ENCODE measurements around the gene KLF5.
A peak's percentile ranks its signal among the peaks of the same experiment; 100 is the strongest.
"Not testable (repeated sequence)": the region's sequence is repeated elsewhere in the genome, so short reads cannot be mapped to it uniquely, and the experiment has no call there.

KLF5 gene

GRCh38 chr13:73040484-73040883, 18.3 kb upstream of the KLF5 start:
- TF ChIP-seq POLR2A (IDR thresholded peaks at IDR 0.05; ENCODE audit: extremely low read depth, insufficient read length) (no peak), MYC (IDR thresholded peaks at IDR 0.05; ENCODE audit: low read depth, low read length) (no peak), CTCF (IDR thresholded peaks at IDR 0.05; ENCODE audit: low read depth, low read length) (no peak), MAX (IDR thresholded peaks at IDR 0.05; ENCODE audit: low read depth, low read length) (no peak)
- DNase-seq (ENCODE audit: low read depth) = no peak
- no peak overlapping the region for H3K4me3 ChIP-seq (ENCODE audit: low read depth, low read length)

GRCh38 chr13:73040968-73041596, 17.7 kb upstream of the KLF5 start:
- peak; percentile 52 for DNase-seq (ENCODE audit: low read depth)
- H3K4me3 ChIP-seq (ENCODE audit: low read depth, low read length) = no peak overlapping the region
- TF ChIP-seq CTCF (IDR thresholded peaks at IDR 0.05; ENCODE audit: low read depth, low read length) (no peak), POLR2A (IDR thresholded peaks at IDR 0.05; ENCODE audit: extremely low read depth, insufficient read length) (no peak), MAX (IDR thresholded peaks at IDR 0.05; ENCODE audit: low read depth, low read length) (no peak), MYC (IDR thresholded peaks at IDR 0.05; ENCODE audit: low read depth, low read length) (no peak)

GRCh38 chr13:73045031-73045430, 13.8 kb upstream of the KLF5 start:
- H3K4me3 ChIP-seq (ENCODE audit: low read depth, low read length) = no peak overlapping the region
- no peak for TF ChIP-seq POLR2A (IDR thresholded peaks at IDR 0.05; ENCODE audit: extremely low read depth, insufficient read length)
- TF ChIP-seq MYC (IDR thresholded peaks at IDR 0.05; ENCODE audit: low read depth, low read length) = no peak
- no peak for TF ChIP-seq CTCF (IDR thresholded peaks at IDR 0.05; ENCODE audit: low read depth, low read length)
- TF ChIP-seq MAX (IDR thresholded peaks at IDR 0.05; ENCODE audit: low read depth, low read length) = no peak
- DNase-seq (ENCODE audit: low read depth) = no peak

GRCh38 chr13:73048615-73049014, 10.2 kb upstream of the KLF5 start:
- not testable (repeated sequence) for DNase-seq (ENCODE audit: low read depth); H3K4me3 ChIP-seq (ENCODE audit: low read depth, low read length)

- TF ChIP-seq MYC (IDR thresholded peaks at IDR 0.05; ENCODE audit: low read depth, low read length) = no peak
- no peak for TF ChIP-seq POLR2A (IDR thresholded peaks at IDR 0.05; ENCODE audit: extremely low read depth, insufficient read length)
- no peak for TF ChIP-seq MAX (IDR thresholded peaks at IDR 0.05; ENCODE audit: low read depth, low read length)
- no peak for TF ChIP-seq CTCF (IDR thresholded peaks at IDR 0.05; ENCODE audit: low read depth, low read length)
- no peak overlapping the region for H3K4me3 ChIP-seq (ENCODE audit: low read depth, low read length)
- DNase-seq (ENCODE audit: low read depth) = no peak
These were observed 4.1 kb upstream of the KLF5 start for GRCh38 chr13:73054712-73055111.

GRCh38 chr13:73055813-73056564, 2.8 kb upstream of the KLF5 start:
- TF ChIP-seq MYC (IDR thresholded peaks at IDR 0.05; ENCODE audit: low read depth, low read length) (no peak), CTCF (IDR thresholded peaks at IDR 0.05; ENCODE audit: low read depth, low read length) (no peak), POLR2A (IDR thresholded peaks at IDR 0.05; ENCODE audit: extremely low read depth, insufficient read length) (no peak), MAX (IDR thresholded peaks at IDR 0.05; ENCODE audit: low read depth, low read length) (no peak)
- no peak for DNase-seq (ENCODE audit: low read depth)
- no peak overlapping the region for H3K4me3 ChIP-seq (ENCODE audit: low read depth, low read length)

Data from NB4 (cell line).